Measurements from ENCODE around the gene HHAT. TPM values are rescaled to one million over a fixed set of nuclear protein-coding genes. Genes with fewer than 3 reads are reported as not detected.

Gene HHAT
- total RNA-seq, 4 donors from 2014 or later, result 0.31 to 0.33 (median 0.33) TPM; not detected in 1

- ATAC-seq (no peak), DNase-seq (no peak)
- TF ChIP-seq POLR2A (IDR thresholded peaks at IDR 0.05) (no peak), CTCF (IDR thresholded peaks at IDR 0.05 in 4 of 5, conservative IDR thresholded peaks at IDR 0.05 in 1 of 5) (no peak)
- Histone ChIP-seq H3K4me3 (no peak overlapping the region), H3K27ac (no peak overlapping the region), H3K4me1 (peaks cover 12 to 28% of the 10 kb centered on the region in 2 donors), H3K27me3 (no peaks in the 10 kb centered on the region), H3K36me3 (no peaks in the 10 kb centered on the region), H3K9me3 (no peaks in the 10 kb centered on the region)
- in situ Hi-C loops (cut with MboI; ENCODE audit: low sequenced_read_pairs in 4 of 4), result no loop called here
- intact Hi-C loops (cut with DNase I; ENCODE audit: low total_unique reads), result loop anchor here (5.0 kb wide), 1 partner anchor 54 kb away; no protein-coding TSS in a partner anchor
Observed at GRCh38 chr1:210291081-210291764, 37.5 kb upstream of the HHAT start.

- Histone ChIP-seq H3K36me3 (no peaks in the 10 kb centered on the region), H3K27ac (peak overlapping the region; percentile 40 to 76 (median 57)), H3K4me1 (peaks cover 12 to 28% of the 10 kb centered on the region in 2 donors), H3K27me3 (no peaks in the 10 kb centered on the region), H3K9me3 (no peaks in the 10 kb centered on the region), H3K4me3 (peak overlapping the region; percentile 52 to 72 (median 61))
- in situ Hi-C loops (cut with MboI; ENCODE audit: low sequenced_read_pairs in 4 of 4) (no loop called here), intact Hi-C loops (cut with DNase I; ENCODE audit: low total_unique reads) (loop anchor here (1.0 to 5.0 kb wide), 2 partner anchors 19 to 55 kb away; no protein-coding TSS in a partner anchor)
- DNase-seq (no peak), ATAC-seq (peak in 1 of 2 donors; percentile 34)
- no peak for TF ChIP-seq POLR2A (IDR thresholded peaks at IDR 0.05)
- TF ChIP-seq CTCF (IDR thresholded peaks at IDR 0.05 in 4 of 5, conservative IDR thresholded peaks at IDR 0.05 in 1 of 5), result no peak
Observed at GRCh38 chr1:210291786-210292230, 36.9 kb upstream of the HHAT start.

GRCh38 chr1:210292231-210292871 lies 36.4 kb upstream of the HHAT start:
- Histone ChIP-seq H3K4me1 (peaks cover 12 to 28% of the 10 kb centered on the region in 2 donors), H3K9me3 (no peaks in the 10 kb centered on the region), H3K27me3 (no peaks in the 10 kb centered on the region), H3K27ac (peak overlapping the region; percentile 40 to 76 (median 57)), H3K36me3 (no peaks in the 10 kb centered on the region), H3K4me3 (peak overlapping the region; percentile 52 to 72 (median 61))
- ATAC-seq, result peak; percentile 78 to 85
- in situ Hi-C loops (cut with MboI; ENCODE audit: low sequenced_read_pairs in 4 of 4) (no loop called here), intact Hi-C loops (cut with DNase I; ENCODE audit: low total_unique reads) (loop anchor here (1.0 to 5.0 kb wide), 2 partner anchors 19 to 55 kb away; no protein-coding TSS in a partner anchor)
- peak; percentile 38 to 61 for DNase-seq
- TF ChIP-seq CTCF (IDR thresholded peaks at IDR 0.05 in 4 of 5, conservative IDR thresholded peaks at IDR 0.05 in 1 of 5) (peak in 4 of 5 experiments; percentile 27 to 58 (median 45)), POLR2A (IDR thresholded peaks at IDR 0.05) (no peak)

GRCh38 chr1:210293171-210293607 lies 35.5 kb upstream of the HHAT start:
- DNase-seq, result peak in 1 of 2 donors; percentile 31
- peaks cover 12 to 28% of the 10 kb centered on the region in 2 donors for H3K4me1 ChIP-seq
- H3K9me3 ChIP-seq, result no peaks in the 10 kb centered on the region
- no peaks in the 10 kb centered on the region for H3K27me3 ChIP-seq
- TF ChIP-seq POLR2A (IDR thresholded peaks at IDR 0.05), result no peak
- no peak for TF ChIP-seq CTCF (IDR thresholded peaks at IDR 0.05 in 4 of 5, conservative IDR thresholded peaks at IDR 0.05 in 1 of 5)
- ATAC-seq, result peak in 1 of 2 donors; percentile 26
- peak overlapping the region; percentile 52 to 72 (median 61) for H3K4me3 ChIP-seq
- in situ Hi-C loops (cut with MboI; ENCODE audit: low sequenced_read_pairs in 4 of 4) (no loop called here), intact Hi-C loops (cut with DNase I; ENCODE audit: low total_unique reads) (loop anchor here (5.0 kb wide), 1 partner anchor 56 kb away; no protein-coding TSS in a partner anchor)
- peak overlapping the region; percentile 40 to 76 (median 57) for H3K27ac ChIP-seq
- no peaks in the 10 kb centered on the region for H3K36me3 ChIP-seq

Measured in gastrocnemius medialis (tissue), 4 donors.